ENCODE results near the gene ZNF311. TPM values are rescaled to one million over a fixed set of nuclear protein-coding genes. Genes with fewer than 3 reads are reported as not detected.
"Not testable (repeated sequence)": the region's sequence is repeated elsewhere in the genome, so short reads cannot be mapped to it uniquely, and the experiment has no call there.

Gene ZNF311
- total RNA-seq, 1 donor from 2014 or later, result 0.17 TPM

- peak; percentile 64 for DNase-seq
Observed at GRCh38 chr6:28953039-28953584, 52.0 kb downstream of the ZNF311 start.

DNA sequence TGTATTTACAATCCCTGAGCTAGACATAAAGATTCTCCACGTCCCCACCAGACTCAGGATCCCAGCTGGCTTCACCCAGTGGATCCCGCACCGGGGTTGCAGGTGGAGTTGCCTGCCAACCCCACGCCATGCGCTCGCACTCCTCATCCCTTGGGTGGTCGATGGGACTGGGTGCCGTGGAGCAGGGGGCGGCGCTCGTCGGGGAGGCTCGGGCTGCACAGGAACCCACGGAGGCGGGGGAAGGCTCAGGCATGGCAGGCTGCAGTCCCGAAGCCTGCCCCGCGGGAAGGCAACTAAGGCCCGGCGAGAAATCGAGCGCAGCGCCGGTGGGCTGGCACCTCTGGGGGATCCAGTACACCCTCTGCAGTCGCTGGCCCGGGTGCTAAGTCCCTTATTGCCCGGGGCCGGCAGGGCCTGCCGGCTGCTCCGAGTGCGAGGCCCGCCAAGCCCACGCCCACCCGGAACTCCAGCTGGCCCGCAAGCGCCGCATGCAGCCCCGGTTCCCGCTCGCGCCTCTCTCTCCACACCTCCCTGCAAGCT lies 55.4 kb downstream of the ZNF311 start:
- DNase-seq, result not testable (repeated sequence)

DNA sequence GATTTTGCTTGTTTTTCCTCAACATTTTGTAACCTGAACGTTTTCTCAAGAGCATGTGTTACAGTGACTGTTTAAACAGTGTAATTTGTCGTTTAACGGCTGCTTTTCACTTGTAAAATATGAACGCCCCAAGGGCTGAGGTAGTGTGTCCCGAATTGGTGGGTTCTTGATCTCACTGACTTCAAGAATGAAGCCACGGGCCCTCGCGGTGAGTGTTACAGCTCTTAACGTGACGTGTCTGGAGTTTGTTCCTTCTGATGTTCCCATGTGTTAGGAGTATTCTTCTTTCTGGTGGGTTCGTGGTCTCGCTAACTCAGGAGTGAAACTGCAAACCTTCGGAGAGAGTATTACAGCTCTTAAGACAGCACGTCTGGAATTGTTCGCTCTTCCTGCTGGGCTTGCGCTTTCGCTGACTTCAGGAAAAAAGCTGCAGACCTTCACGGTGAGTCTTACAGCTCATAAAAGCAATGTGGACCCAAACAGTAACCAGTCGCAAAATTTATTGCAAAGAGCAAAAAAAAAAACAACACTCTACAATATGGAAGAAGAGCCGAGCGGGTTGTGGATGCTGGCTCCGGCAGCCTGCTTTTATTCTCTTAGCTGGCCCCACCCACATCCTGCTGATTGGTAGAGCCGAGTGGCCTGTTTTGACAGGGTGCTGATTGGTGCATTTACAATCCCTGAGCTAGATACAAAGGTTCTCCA lies 56.2 kb downstream of the ZNF311 start:
- DNase-seq, result no peak

GRCh38 chr6:28947831-28948270 lies 57.3 kb downstream of the ZNF311 start:
- DNase-seq, result peak; percentile 40

- no peak for DNase-seq
Observed at GRCh38 chr6:28947067-28947765, 57.9 kb downstream of the ZNF311 start.

GRCh38 chr6:28945349-28945748 lies 59.8 kb downstream of the ZNF311 start:
- DNase-seq, result no peak

Other genes with a start within 250 kb of the ZNF311 start
- 72.9 and 83.0 TPM in 2 replicates for gene TRIM27, start 81.3 kb downstream of the ZNF311 start, total RNA-seq
- not detected in 2 replicates for gene OR2W1, start 39.9 kb upstream of the ZNF311 start, total RNA-seq
- gene OR2B3, start 82.0 kb upstream of the ZNF311 start, total RNA-seq, result not detected in 2 replicates
- not detected in 2 replicates for gene OR2J1, start 94.2 kb upstream of the ZNF311 start, total RNA-seq
- gene OR2J3, start 102.7 kb upstream of the ZNF311 start, total RNA-seq, result not detected in 2 replicates
- gene OR2J2, start 165.6 kb upstream of the ZNF311 start, total RNA-seq, result not detected in 2 replicates